Cardiac atrium fibroblast (primary cell): ENCODE data around the gene CACNA2D4. TPM values are rescaled to one million over a fixed set of nuclear protein-coding genes. Genes with fewer than 3 reads are reported as not detected.

Source experiments
- total RNA-seq: library from RNA; depleted of rRNA; stranded (reverse); fragments of >200 nt; gene quantifications from 2 replicates; pipeline ENCODE4 v1.2.3, GENCODE V29; 2015

CACNA2D4 gene
- not detected in 2 replicates for total RNA-seq

GRCh38 chr12:1918081-1918883 is at the start of gene CACNA2D4:
Gene CACNA2D4 (minus strand): TSS chr12:1918652. CDS start chr12:1918473, 179 bp downstream.

GRCh38 chr12:1820191-1820895 is 98.1 kb downstream of the CACNA2D4 start, which contains the start of gene LRTM2:
Gene LRTM2 (plus strand): TSS chr12:1820565. CDS start chr12:1828149, 7,584 bp downstream.

Other genes with a start within 250 kb of the CACNA2D4 start
- gene ADIPOR2, start 227.6 kb downstream of the CACNA2D4 start, total RNA-seq: 27.1 and 33.7 TPM in 2 replicates
- not detected in 2 replicates for gene LRTM2, start 98.1 kb downstream of the CACNA2D4 start, total RNA-seq
- 8.7 and 12.2 TPM in 2 replicates for gene DCP1B, start 85.8 kb upstream of the CACNA2D4 start, total RNA-seq
- under 0.01 and 0.16 TPM in 2 replicates for gene CACNA1C, start 134.3 kb upstream of the CACNA2D4 start, total RNA-seq